EL (cell line): ENCODE measurements around the gene F8A1.
"Not testable (repeated sequence)": the region's sequence is repeated elsewhere in the genome, so short reads cannot be mapped to it uniquely, and the experiment has no call there.

ENCODE experiments used
- DNase-seq: peaks from one replicate; pipeline ENCODE4 v3.0.0-alpha.2; 2016

The F8A1 gene

DNA sequence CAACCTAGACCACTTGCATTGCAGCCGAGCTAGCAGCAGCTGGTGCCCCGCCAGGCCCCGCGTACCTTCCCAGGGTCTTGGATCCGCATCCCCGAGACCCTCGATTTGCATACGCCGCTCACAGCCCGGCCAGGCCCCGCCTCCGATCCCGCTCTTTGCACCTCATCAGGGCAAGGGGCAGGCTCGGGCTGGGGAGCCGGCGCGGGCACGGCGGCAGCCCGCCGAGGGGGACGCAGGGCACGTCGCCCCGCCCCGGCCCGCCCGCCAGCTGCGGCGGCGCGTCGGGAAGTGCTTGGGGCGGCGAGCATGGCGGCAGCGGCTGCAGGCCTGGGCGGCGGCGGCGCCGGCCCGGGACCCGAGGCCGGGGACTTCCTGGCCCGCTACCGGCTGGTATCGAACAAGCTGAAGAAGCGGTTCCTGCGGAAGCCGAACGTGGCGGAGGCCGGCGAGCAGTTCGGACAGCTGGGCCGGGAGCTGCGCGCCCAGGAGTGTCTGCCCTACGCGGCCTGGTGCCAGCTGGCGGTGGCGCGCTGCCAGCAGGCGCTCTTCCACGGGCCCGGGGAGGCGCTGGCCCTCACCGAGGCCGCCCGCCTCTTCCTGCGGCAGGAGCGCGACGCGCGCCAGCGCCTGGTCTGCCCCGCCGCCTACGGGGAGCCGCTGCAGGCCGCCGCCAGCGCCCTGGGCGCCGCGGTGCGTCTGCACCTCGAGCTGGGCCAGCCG, at the start of gene F8A1:
Gene F8A1, plus strand, starts transcription at position 287 of the 720 bp plus-strand sequence. Its CDS starts 20 bp downstream, at position 307.
- not testable (repeated sequence) for DNase-seq

DNA sequence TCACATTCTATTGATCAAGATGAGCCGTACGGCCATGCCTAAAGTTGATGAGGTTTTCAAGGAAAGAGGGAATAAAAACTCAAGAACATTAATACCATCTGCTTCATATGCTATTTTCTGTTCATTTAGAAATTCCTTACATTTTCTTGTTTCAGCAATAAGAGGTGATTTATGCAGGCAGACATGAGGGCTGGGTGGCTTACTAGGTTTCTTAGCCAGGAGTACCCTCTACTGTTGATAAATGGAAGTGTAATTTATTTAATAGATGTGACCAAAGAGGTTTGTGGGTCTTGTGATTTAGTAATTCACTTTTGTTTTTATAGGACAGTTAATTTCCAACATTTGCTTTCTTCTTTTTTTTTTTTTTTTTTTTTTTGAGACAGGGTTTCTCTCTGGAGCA, 45.3 kb upstream of the F8A1 start:
- peak; percentile 61 for DNase-seq

DNA sequence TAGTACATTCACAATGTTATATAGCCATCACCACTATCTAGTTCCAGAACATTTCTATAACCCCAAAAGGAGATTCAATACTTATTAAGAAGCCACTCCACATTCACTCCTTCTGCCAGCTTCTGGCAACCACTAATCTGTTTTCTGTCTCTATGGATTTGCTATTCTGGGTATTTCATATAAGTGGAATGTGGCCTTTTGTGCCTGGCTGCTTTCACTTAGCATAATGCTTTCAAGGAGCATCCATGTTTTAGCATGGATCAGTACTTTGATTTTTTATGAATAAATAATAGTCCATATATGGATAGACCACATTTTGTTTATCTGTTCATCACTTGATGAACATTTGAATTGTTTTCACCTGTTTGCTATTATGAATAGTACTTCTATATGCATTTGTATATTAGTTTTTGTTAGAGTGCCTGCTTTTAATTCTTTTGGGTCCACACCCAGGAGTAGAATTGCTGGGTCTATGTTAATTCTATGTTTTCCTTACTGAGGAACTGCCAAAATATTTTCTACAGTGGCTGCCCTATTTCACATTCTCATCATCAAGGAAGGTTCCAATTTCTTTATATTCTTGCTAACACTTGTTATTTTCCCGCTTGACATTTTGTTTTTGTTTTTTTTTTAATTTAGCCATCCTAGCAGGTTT, 35.1 kb upstream of the F8A1 start:
- no peak for DNase-seq

- no peak for DNase-seq
These were observed 30.9 kb upstream of the F8A1 start for GRCh38 chrX:154855256-154855655.

GRCh38 chrX:154868522-154868921, 17.6 kb upstream of the F8A1 start:
- DNase-seq = not testable (repeated sequence)

DNA sequence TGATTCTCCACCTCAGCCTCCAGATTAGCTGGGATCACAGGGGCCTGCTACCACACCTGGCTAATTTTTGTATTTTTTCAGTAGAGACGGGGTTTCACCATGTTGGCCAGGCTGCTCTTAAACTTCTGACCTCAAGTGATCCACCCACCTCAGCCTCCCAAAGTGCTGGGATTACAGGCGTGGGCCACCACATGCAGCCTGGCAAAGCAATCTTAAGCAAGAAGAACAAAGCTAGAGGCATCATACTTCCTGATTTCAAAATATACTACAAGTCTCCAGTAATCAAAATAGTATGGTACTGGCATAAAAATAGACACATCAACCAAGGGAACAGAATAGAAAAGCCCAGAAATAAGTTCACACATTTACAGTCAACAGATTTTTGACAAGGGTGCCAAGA, 12.8 kb upstream of the F8A1 start:
- no peak for DNase-seq

DNA sequence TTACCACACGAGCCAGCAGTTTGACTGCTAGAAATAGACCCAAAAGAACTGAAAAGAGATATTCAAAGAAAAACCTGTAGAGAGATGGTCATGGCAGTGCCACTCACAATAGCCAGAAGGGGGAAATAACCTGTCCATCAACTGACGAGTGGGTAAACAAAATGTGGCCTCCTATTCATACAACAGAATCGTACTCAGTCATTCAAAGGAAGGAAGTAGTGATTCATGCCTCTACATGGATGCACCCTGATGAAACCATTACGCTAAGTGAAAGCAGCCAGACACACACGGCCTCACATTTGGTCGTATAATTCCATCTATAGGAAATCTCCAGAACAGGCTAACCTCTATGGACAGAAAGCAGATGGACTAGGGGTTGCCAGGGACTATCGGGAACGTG, 2.1 kb upstream of the F8A1 start:
- DNase-seq = not testable (repeated sequence)

GRCh38 chrX:154885057-154885456, 1.1 kb upstream of the F8A1 start:
- DNase-seq = not testable (repeated sequence)

GRCh38 chrX:154885549-154885948, 606 bp upstream of the F8A1 start:
- not testable (repeated sequence) for DNase-seq

DNA sequence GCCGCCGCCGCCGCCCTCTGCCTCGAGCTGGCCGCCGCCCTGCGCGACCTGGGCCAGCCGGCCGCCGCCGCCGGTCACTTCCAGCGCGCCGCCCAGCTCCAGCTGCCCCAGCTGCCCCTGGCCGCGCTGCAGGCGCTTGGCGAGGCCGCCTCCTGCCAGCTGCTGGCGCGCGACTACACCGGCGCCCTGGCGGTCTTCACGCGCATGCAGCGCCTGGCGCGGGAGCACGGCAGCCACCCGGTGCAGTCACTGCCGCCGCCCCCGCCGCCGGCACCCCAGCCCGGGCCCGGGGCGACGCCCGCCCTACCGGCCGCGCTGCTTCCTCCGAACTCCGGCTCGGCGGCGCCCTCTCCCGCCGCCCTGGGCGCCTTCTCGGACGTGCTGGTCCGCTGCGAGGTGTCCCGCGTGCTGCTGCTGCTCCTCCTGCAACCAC, 650 bp downstream of the F8A1 start:
- DNase-seq = not testable (repeated sequence)

DNA sequence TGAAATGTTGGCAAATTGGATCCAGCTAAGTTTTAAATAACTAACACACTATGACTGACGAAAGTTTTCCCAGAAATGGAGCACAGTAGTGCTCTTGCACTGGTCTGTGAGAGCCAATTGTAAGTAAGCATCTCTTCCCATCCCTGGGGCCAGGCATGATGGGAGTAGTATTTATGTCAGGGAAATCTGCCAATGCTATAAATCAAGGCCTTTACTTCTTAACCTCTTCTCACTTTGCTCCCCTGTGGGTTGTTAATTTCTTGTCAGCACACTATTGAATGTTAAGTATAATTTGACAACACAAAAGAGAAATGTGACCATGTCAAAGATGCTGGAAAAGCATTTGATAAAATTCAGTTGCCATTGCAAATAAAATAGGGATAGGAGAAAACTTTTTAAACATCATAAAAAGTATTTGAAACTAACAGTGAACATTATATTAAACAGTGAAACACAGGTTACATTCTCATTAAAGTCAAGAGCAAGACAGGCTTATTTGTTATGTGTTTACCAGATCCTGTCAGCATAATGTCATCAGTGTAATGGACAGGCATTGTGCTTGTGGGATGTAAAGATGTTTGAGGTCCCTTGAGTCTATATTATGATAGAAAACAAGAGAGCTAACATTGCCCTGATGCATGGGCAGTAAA, 5.0 kb downstream of the F8A1 start:
- peak; percentile 0 for DNase-seq

GRCh38 chrX:154892296-154892695, 6.1 kb downstream of the F8A1 start:
- DNase-seq = no peak

DNA sequence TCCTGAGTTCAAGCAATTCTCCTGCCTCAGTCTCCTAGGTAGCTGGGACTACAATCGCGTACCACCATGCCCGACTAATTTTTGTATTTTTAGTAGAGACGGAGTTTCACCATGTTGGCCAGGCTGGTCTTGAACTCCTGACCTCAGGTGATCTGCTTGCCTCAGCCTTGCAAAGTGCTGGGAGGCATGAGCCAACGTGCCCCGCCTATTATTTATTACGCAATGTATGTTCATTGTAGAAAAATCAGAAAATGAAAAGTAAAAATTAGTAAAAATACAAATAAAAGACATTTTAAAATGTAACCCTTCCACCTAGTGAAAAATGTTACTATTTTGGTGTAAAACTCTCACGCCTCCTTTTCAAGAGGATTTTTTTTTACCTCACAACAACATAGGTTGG, 14.2 kb downstream of the F8A1 start:
- no peak for DNase-seq

- DNase-seq = no peak
These were observed 16.3 kb downstream of the F8A1 start for GRCh38 chrX:154902408-154902807.

- no peak for DNase-seq
These were observed 22.7 kb downstream of the F8A1 start for GRCh38 chrX:154908821-154909220.

GRCh38 chrX:154910048-154910447, 23.9 kb downstream of the F8A1 start:
- DNase-seq = not testable (repeated sequence)

DNA sequence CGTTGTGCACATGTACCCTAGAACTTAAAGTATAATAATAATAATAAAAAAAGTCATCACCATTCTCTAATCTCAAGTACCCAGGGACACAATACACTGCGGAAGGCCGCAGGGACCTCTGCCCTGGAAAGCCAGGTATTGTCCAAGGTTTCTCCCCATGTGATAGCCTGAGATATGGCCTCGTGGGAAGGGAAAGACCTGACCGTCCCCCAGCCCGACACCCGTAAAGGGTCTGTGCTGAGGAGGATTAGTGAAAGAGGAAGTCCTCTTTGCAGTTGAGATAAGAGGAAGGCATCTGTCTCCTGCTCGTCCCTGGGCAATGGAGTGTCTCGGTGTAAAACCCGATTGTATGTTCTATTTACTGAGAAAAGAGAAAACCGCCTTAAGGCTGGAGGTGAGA, 24.4 kb downstream of the F8A1 start:
- DNase-seq = not testable (repeated sequence)

DNA sequence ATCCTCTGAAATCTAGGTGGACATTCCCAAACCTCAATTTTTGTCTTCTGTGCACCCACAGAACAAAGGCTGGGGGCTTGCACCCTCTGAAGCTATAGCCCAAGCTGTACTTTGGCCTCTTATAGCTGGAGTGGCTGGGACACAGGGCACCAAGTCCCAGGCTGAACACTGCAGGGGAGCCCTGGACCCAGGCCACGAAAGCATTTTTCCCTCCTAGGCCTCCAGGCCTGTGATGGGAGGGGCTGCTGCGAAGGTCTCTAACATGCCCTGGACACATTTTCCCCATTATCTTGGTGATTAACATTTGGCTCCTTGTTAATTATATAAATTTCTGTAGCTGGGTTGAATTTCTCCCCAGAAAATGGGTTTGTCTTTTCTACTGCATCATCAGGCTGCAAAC, 27.9 kb downstream of the F8A1 start:
- no peak for DNase-seq

DNA sequence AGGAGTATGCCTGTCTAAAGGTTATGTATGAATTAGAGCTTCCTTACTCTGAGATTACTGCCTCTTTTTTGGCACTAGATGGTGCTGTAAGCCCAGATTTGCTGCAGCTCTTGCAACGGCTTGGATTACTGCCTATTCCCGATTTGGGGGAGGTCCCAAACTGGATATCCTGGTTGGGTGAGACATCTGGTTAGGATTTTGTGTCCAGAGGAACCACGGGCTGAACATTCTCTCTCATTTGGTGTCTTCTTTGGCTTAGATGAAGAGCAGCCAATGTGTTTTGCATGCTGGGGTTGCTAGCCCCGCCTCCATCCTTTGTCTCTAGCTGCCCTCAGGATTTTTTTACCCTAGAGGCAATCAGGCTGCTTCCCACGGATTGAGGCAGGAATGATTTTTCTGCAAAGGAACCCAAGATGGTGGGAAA, 31.9 kb downstream of the F8A1 start:
- peak; percentile 77 for DNase-seq

- not testable (repeated sequence) for DNase-seq
These were observed 38.6 kb downstream of the F8A1 start for GRCh38 chrX:154924771-154925170.
